Measurements from ENCODE around the gene KIF1A. TPM values are rescaled to one million over a fixed set of nuclear protein-coding genes. Genes with fewer than 3 reads are reported as not detected.

The KIF1A gene
- total and polyA plus RNA-seq, 2 donors from 2014 or later, result 0.54 to 0.58 TPM

- DNase-seq (no peak), FAIRE-seq (no peak)
- Histone ChIP-seq H3K4me3 (ENCODE audit: low read length in 3 of 3) (peak within 1 kb of the TSS in 1 of 3 donors; percentile 25), H3K4me1 (ENCODE audit: control insufficient read depth in 2 of 3, insufficient read depth in 2 of 3, low read depth in 1 of 3, low read length in 3 of 3) (no peaks in the 10 kb centered on the region), H3K9ac (ENCODE audit: low read length in 3 of 3) (no peak within 1 kb of the TSS), H3K36me3 (ENCODE audit: control insufficient read depth in 2 of 3, insufficient read depth in 3 of 3, low read length in 3 of 3) (no peaks in the 10 kb centered on the region), H3K27me3 (ENCODE audit: control insufficient read depth, insufficient read depth, low read length) (no peaks in the 10 kb centered on the region), H3K9me3 (ENCODE audit: control insufficient read depth in 2 of 3, insufficient read depth in 1 of 3, low read length in 3 of 3) (no peaks in the 10 kb centered on the region), H3K27ac (ENCODE audit: low read depth in 2 of 2, low read length in 2 of 2) (no peak within 1 kb of the TSS)
- TF ChIP-seq, protein P1, sequence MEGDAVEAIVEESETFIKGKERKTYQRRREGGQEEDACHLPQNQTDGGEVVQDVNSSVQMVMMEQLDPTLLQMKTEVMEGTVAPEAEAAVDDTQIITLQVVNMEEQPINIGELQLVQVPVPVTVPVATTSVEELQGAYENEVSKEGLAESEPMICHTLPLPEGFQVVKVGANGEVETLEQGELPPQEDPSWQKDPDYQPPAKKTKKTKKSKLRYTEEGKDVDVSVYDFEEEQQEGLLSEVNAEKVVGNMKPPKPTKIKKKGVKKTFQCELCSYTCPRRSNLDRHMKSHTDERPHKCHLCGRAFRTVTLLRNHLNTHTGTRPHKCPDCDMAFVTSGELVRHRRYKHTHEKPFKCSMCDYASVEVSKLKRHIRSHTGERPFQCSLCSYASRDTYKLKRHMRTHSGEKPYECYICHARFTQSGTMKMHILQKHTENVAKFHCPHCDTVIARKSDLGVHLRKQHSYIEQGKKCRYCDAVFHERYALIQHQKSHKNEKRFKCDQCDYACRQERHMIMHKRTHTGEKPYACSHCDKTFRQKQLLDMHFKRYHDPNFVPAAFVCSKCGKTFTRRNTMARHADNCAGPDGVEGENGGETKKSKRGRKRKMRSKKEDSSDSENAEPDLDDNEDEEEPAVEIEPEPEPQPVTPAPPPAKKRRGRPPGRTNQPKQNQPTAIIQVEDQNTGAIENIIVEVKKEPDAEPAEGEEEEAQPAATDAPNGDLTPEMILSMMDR (IDR thresholded peaks at IDR 0.05; ENCODE audit: borderline replicate concordance, extremely low read depth, insufficient read depth), result no peak
- intact Hi-C loops (cut with DNase I), result no loop called here
These were observed 48.5 kb upstream of the KIF1A start, which contains the start of gene AGXT for GRCh38 chr2:240868286-240869108. AGXT (plus strand) TSS chr2:240868824; CDS start chr2:240868866, 42 bp downstream.

DNA sequence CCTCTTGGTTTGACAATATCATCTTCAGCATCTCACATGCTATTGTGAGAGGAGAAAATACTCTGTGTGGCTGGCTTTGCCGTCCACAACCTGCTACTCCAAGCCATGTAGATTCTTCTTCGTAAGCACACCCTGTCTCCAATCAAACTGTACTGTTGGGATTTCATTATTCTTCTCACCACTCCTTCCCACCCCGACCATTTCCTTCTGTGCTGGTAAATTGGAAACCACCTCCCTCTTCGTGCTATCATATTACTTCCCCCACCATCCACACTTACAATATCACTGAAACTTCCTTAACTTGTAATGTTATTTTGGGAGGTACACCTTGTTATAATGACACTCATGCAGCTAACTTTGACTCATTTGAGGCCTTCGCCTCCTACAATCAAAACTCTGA, 45.4 kb upstream of the KIF1A start:
- FAIRE-seq (no peak), DNase-seq (no peak)
- intact Hi-C loops (cut with DNase I), result no loop called here
- Histone ChIP-seq H3K27ac (ENCODE audit: low read depth in 2 of 2, low read length in 2 of 2) (no peak overlapping the region), H3K9ac (ENCODE audit: low read length in 3 of 3) (no peak overlapping the region), H3K36me3 (ENCODE audit: control insufficient read depth in 2 of 3, insufficient read depth in 3 of 3, low read length in 3 of 3) (no peaks in the 10 kb centered on the region), H3K4me1 (ENCODE audit: control insufficient read depth in 2 of 3, insufficient read depth in 2 of 3, low read depth in 1 of 3, low read length in 3 of 3) (no peaks in the 10 kb centered on the region), H3K9me3 (ENCODE audit: control insufficient read depth in 2 of 3, insufficient read depth in 1 of 3, low read length in 3 of 3) (no peaks in the 10 kb centered on the region), H3K4me3 (ENCODE audit: low read length in 3 of 3) (no peak overlapping the region), H3K27me3 (ENCODE audit: control insufficient read depth, insufficient read depth, low read length) (no peaks in the 10 kb centered on the region)
- TF ChIP-seq, protein P1 (IDR thresholded peaks at IDR 0.05; ENCODE audit: borderline replicate concordance, extremely low read depth, insufficient read depth), result no peak

- Histone ChIP-seq H3K27me3 (ENCODE audit: control insufficient read depth, insufficient read depth, low read length) (no peaks in the 10 kb centered on the region), H3K9ac (ENCODE audit: low read length in 3 of 3) (no peak overlapping the region), H3K9me3 (ENCODE audit: control insufficient read depth in 2 of 3, insufficient read depth in 1 of 3, low read length in 3 of 3) (no peaks in the 10 kb centered on the region), H3K27ac (ENCODE audit: low read depth in 2 of 2, low read length in 2 of 2) (no peak overlapping the region), H3K4me1 (ENCODE audit: control insufficient read depth in 2 of 3, insufficient read depth in 2 of 3, low read depth in 1 of 3, low read length in 3 of 3) (no peaks in the 10 kb centered on the region), H3K36me3 (ENCODE audit: control insufficient read depth in 2 of 3, insufficient read depth in 3 of 3, low read length in 3 of 3) (no peaks in the 10 kb centered on the region), H3K4me3 (ENCODE audit: low read length in 3 of 3) (no peak overlapping the region)
- TF ChIP-seq, protein P1 (IDR thresholded peaks at IDR 0.05; ENCODE audit: borderline replicate concordance, extremely low read depth, insufficient read depth), result no peak
- no peak for DNase-seq
- intact Hi-C loops (cut with DNase I), result no loop called here
- no peak for FAIRE-seq
These were observed 44.5 kb upstream of the KIF1A start for GRCh38 chr2:240864475-240864874.
